ENCODE measurements around the gene AGPS.
"Not testable (repeated sequence)": the region's sequence is repeated elsewhere in the genome, so short reads cannot be mapped to it uniquely, and the experiment has no call there.

Gene AGPS

GRCh38 chr2:177407031-177407430 lies 14.5 kb downstream of the AGPS start:
- H3K4me1 ChIP-seq (ENCODE audit: control insufficient read depth, insufficient read depth, low read length): no peaks in the 10 kb centered on the region
- H3K36me3 ChIP-seq (ENCODE audit: control insufficient read depth, insufficient read depth, low read length): peaks cover 5% of the 10 kb centered on the region
- H3K9me3 ChIP-seq (ENCODE audit: control insufficient read depth, low read length): no peaks in the 10 kb centered on the region
- H3K27ac ChIP-seq (ENCODE audit: insufficient read depth, low read depth, low read length, poor library complexity, severe bottlenecking): no peak overlapping the region
- WGBS, 2 experiments: 95 to 97% methylated on average over 2 of the region's 2 CpGs
- H3K27me3 ChIP-seq (ENCODE audit: control insufficient read depth, insufficient read depth, low read length, poor library complexity, severe bottlenecking): no peaks in the 10 kb centered on the region
- H3K4me3 ChIP-seq (ENCODE audit: insufficient read depth, low read depth, low read length): no peak overlapping the region

GRCh38 chr2:177410629-177411028 lies 18.1 kb downstream of the AGPS start:
- not testable (repeated sequence) for H3K27me3 ChIP-seq (ENCODE audit: control insufficient read depth, insufficient read depth, low read length, poor library complexity, severe bottlenecking); H3K9me3 ChIP-seq (ENCODE audit: control insufficient read depth, low read length); H3K4me1 ChIP-seq (ENCODE audit: control insufficient read depth, insufficient read depth, low read length); H3K36me3 ChIP-seq (ENCODE audit: control insufficient read depth, insufficient read depth, low read length); H3K27ac ChIP-seq (ENCODE audit: insufficient read depth, low read depth, low read length, poor library complexity, severe bottlenecking); H3K4me3 ChIP-seq (ENCODE audit: insufficient read depth, low read depth, low read length)
- 94 to 95% methylated on average over 8 of the region's 8 CpGs for WGBS, 2 experiments

- H3K27ac ChIP-seq (ENCODE audit: insufficient read depth, low read depth, low read length, poor library complexity, severe bottlenecking): no peak overlapping the region
- H3K9me3 ChIP-seq (ENCODE audit: control insufficient read depth, low read length): no peaks in the 10 kb centered on the region
- no peak overlapping the region for H3K4me3 ChIP-seq (ENCODE audit: insufficient read depth, low read depth, low read length)
- WGBS, 2 experiments: 67 to 100% methylated on average over 1 to 3 of the region's 3 CpGs
- no peaks in the 10 kb centered on the region for H3K27me3 ChIP-seq (ENCODE audit: control insufficient read depth, insufficient read depth, low read length, poor library complexity, severe bottlenecking)
- no peaks in the 10 kb centered on the region for H3K4me1 ChIP-seq (ENCODE audit: control insufficient read depth, insufficient read depth, low read length)
- no peaks in the 10 kb centered on the region for H3K36me3 ChIP-seq (ENCODE audit: control insufficient read depth, insufficient read depth, low read length)
Measured at GRCh38 chr2:177413703-177414102, 21.1 kb downstream of the AGPS start.

GRCh38 chr2:177419274-177419673 lies 26.7 kb downstream of the AGPS start:
- Histone ChIP-seq H3K36me3 (ENCODE audit: control insufficient read depth, insufficient read depth, low read length) (no peaks in the 10 kb centered on the region), H3K27ac (ENCODE audit: insufficient read depth, low read depth, low read length, poor library complexity, severe bottlenecking) (no peak overlapping the region), H3K4me3 (ENCODE audit: insufficient read depth, low read depth, low read length) (no peak overlapping the region), H3K4me1 (ENCODE audit: control insufficient read depth, insufficient read depth, low read length) (no peaks in the 10 kb centered on the region), H3K9me3 (ENCODE audit: control insufficient read depth, low read length) (no peaks in the 10 kb centered on the region), H3K27me3 (ENCODE audit: control insufficient read depth, insufficient read depth, low read length, poor library complexity, severe bottlenecking) (no peaks in the 10 kb centered on the region)
- WGBS, 2 experiments: 100% methylated on average over 1 of the region's 1 CpG; no CpG with 5 or more reads in 1 of the 2 experiments

GRCh38 chr2:177422271-177422670 lies 29.7 kb downstream of the AGPS start:
- no peaks in the 10 kb centered on the region for H3K9me3 ChIP-seq (ENCODE audit: control insufficient read depth, low read length)
- no peaks in the 10 kb centered on the region for H3K4me1 ChIP-seq (ENCODE audit: control insufficient read depth, insufficient read depth, low read length)
- no peaks in the 10 kb centered on the region for H3K36me3 ChIP-seq (ENCODE audit: control insufficient read depth, insufficient read depth, low read length)
- no peak overlapping the region for H3K4me3 ChIP-seq (ENCODE audit: insufficient read depth, low read depth, low read length)
- H3K27me3 ChIP-seq (ENCODE audit: control insufficient read depth, insufficient read depth, low read length, poor library complexity, severe bottlenecking): no peaks in the 10 kb centered on the region
- no peak overlapping the region for H3K27ac ChIP-seq (ENCODE audit: insufficient read depth, low read depth, low read length, poor library complexity, severe bottlenecking)
- WGBS, 2 experiments: no CpG with 5 or more reads among the region's 1 CpG

GRCh38 chr2:177424120-177424519 lies 31.5 kb downstream of the AGPS start:
- H3K4me1 ChIP-seq (ENCODE audit: control insufficient read depth, insufficient read depth, low read length); H3K27me3 ChIP-seq (ENCODE audit: control insufficient read depth, insufficient read depth, low read length, poor library complexity, severe bottlenecking); H3K9me3 ChIP-seq (ENCODE audit: control insufficient read depth, low read length); H3K27ac ChIP-seq (ENCODE audit: insufficient read depth, low read depth, low read length, poor library complexity, severe bottlenecking); H3K4me3 ChIP-seq (ENCODE audit: insufficient read depth, low read depth, low read length); H3K36me3 ChIP-seq (ENCODE audit: control insufficient read depth, insufficient read depth, low read length): not testable (repeated sequence)
- WGBS, 2 experiments: 100% methylated on average over 1 of the region's 1 CpG

GRCh38 chr2:177424620-177425019 lies 32.0 kb downstream of the AGPS start:
- WGBS, 2 experiments: 94 to 98% methylated on average over 5 of the region's 5 CpGs
- H3K9me3 ChIP-seq (ENCODE audit: control insufficient read depth, low read length); H3K4me3 ChIP-seq (ENCODE audit: insufficient read depth, low read depth, low read length); H3K4me1 ChIP-seq (ENCODE audit: control insufficient read depth, insufficient read depth, low read length); H3K27ac ChIP-seq (ENCODE audit: insufficient read depth, low read depth, low read length, poor library complexity, severe bottlenecking); H3K27me3 ChIP-seq (ENCODE audit: control insufficient read depth, insufficient read depth, low read length, poor library complexity, severe bottlenecking); H3K36me3 ChIP-seq (ENCODE audit: control insufficient read depth, insufficient read depth, low read length): not testable (repeated sequence)

- Histone ChIP-seq H3K4me3 (ENCODE audit: insufficient read depth, low read depth, low read length) (no peak overlapping the region), H3K4me1 (ENCODE audit: control insufficient read depth, insufficient read depth, low read length) (no peaks in the 10 kb centered on the region), H3K27ac (ENCODE audit: insufficient read depth, low read depth, low read length, poor library complexity, severe bottlenecking) (no peak overlapping the region), H3K36me3 (ENCODE audit: control insufficient read depth, insufficient read depth, low read length) (peaks cover 3% of the 10 kb centered on the region), H3K9me3 (ENCODE audit: control insufficient read depth, low read length) (no peaks in the 10 kb centered on the region), H3K27me3 (ENCODE audit: control insufficient read depth, insufficient read depth, low read length, poor library complexity, severe bottlenecking) (no peaks in the 10 kb centered on the region)
Measured at GRCh38 chr2:177427316-177427715, 34.7 kb downstream of the AGPS start.

GRCh38 chr2:177427936-177428335 lies 35.4 kb downstream of the AGPS start:
- H3K27ac ChIP-seq (ENCODE audit: insufficient read depth, low read depth, low read length, poor library complexity, severe bottlenecking); H3K36me3 ChIP-seq (ENCODE audit: control insufficient read depth, insufficient read depth, low read length); H3K27me3 ChIP-seq (ENCODE audit: control insufficient read depth, insufficient read depth, low read length, poor library complexity, severe bottlenecking); H3K9me3 ChIP-seq (ENCODE audit: control insufficient read depth, low read length); H3K4me1 ChIP-seq (ENCODE audit: control insufficient read depth, insufficient read depth, low read length); H3K4me3 ChIP-seq (ENCODE audit: insufficient read depth, low read depth, low read length): not testable (repeated sequence)
- 81 to 92% methylated on average over 2 of the region's 2 CpGs for WGBS, 2 experiments

- Histone ChIP-seq H3K27ac (ENCODE audit: insufficient read depth, low read depth, low read length, poor library complexity, severe bottlenecking) (no peak overlapping the region), H3K36me3 (ENCODE audit: control insufficient read depth, insufficient read depth, low read length) (peaks cover 6% of the 10 kb centered on the region), H3K9me3 (ENCODE audit: control insufficient read depth, low read length) (no peaks in the 10 kb centered on the region), H3K27me3 (ENCODE audit: control insufficient read depth, insufficient read depth, low read length, poor library complexity, severe bottlenecking) (no peaks in the 10 kb centered on the region), H3K4me3 (ENCODE audit: insufficient read depth, low read depth, low read length) (no peak overlapping the region), H3K4me1 (ENCODE audit: control insufficient read depth, insufficient read depth, low read length) (no peaks in the 10 kb centered on the region)
- 93 to 96% methylated on average over 2 of the region's 2 CpGs for WGBS, 2 experiments
Measured at GRCh38 chr2:177429688-177430325, 37.2 kb downstream of the AGPS start.

GRCh38 chr2:177430411-177430810 lies 37.8 kb downstream of the AGPS start:
- peaks cover 6% of the 10 kb centered on the region for H3K36me3 ChIP-seq (ENCODE audit: control insufficient read depth, insufficient read depth, low read length)
- no peak overlapping the region for H3K4me3 ChIP-seq (ENCODE audit: insufficient read depth, low read depth, low read length)
- H3K9me3 ChIP-seq (ENCODE audit: control insufficient read depth, low read length): no peaks in the 10 kb centered on the region
- no peaks in the 10 kb centered on the region for H3K4me1 ChIP-seq (ENCODE audit: control insufficient read depth, insufficient read depth, low read length)
- WGBS, 2 experiments: 67 to 73% methylated on average over 3 to 4 of the region's 4 CpGs
- no peak overlapping the region for H3K27ac ChIP-seq (ENCODE audit: insufficient read depth, low read depth, low read length, poor library complexity, severe bottlenecking)
- H3K27me3 ChIP-seq (ENCODE audit: control insufficient read depth, insufficient read depth, low read length, poor library complexity, severe bottlenecking): no peaks in the 10 kb centered on the region

All from ectodermal cell (in vitro differentiated cells).